GM21619 (cell line): Measurements from ENCODE around the gene PTPN22.

Source experiments
- ATAC-seq: cut with Tn5 transposase; IDR thresholded peaks from one replicate; pipeline ENCODE4 v1.9.1; 2021; ENCODE audit not compliant: unreplicated experiment

Gene PTPN22

DNA sequence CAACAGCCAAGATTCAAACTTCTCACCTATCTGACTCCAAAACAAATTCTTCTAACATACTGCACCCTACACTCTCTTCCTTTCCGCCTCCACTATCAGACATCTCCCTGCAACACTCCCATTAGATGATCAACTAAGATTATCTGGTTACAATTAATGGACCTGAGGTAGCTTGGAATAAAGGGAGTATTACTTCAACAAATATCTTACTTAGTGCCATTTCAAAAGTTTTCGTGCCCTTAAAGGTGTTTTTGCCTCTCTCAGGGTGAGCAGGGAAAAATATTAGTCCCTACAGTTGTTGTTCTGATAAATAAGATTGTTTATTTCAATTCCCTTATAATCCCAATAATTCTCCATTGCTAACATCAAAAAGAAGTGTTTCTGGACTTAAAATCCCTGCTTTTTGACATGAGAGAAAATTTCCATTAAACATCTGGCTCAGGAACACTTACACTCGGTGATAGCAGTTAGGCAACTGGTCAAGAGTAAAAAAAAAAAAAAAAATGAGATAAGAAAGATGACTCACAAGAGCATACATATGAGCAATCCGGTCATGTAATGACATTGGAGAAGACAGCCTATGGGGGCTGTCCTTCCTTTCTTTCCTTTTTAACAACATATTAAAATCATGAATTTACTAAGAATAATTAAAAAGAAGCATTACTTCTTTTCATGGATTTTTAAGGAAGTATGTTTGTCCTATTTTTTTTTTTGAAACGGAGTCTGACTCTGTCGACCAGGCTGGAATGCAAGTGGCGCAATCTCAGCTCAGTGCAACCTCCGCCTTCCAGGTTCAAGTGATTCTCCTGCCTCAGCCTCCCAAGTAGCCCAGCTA is 66.9 kb downstream of the PTPN22 start:
- ATAC-seq = no peak

GRCh38 chr1:113802367-113803007 is 69.0 kb downstream of the PTPN22 start:
- no peak for ATAC-seq

DNA sequence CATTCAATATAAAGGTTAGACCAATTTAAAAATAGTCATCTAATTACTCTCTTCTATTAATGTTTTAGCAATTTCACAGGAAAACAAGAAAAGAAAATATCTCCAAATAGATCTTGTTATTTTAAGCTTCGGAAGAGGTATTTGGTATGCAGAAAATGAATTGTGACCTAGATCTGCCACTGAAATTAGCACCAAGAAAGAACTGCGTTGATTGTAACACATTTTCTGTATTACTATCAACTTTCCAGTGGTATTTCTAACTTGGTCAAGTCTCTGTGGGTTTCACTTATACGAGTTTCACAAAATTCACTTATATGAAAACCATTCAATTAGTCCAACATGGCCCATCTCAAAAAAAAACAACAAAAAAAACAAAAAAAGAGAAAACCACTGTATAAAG is 71.0 kb downstream of the PTPN22 start:
- no peak for ATAC-seq

- ATAC-seq = no peak
These were observed 74.0 kb downstream of the PTPN22 start for GRCh38 chr1:113797472-113797871.

DNA sequence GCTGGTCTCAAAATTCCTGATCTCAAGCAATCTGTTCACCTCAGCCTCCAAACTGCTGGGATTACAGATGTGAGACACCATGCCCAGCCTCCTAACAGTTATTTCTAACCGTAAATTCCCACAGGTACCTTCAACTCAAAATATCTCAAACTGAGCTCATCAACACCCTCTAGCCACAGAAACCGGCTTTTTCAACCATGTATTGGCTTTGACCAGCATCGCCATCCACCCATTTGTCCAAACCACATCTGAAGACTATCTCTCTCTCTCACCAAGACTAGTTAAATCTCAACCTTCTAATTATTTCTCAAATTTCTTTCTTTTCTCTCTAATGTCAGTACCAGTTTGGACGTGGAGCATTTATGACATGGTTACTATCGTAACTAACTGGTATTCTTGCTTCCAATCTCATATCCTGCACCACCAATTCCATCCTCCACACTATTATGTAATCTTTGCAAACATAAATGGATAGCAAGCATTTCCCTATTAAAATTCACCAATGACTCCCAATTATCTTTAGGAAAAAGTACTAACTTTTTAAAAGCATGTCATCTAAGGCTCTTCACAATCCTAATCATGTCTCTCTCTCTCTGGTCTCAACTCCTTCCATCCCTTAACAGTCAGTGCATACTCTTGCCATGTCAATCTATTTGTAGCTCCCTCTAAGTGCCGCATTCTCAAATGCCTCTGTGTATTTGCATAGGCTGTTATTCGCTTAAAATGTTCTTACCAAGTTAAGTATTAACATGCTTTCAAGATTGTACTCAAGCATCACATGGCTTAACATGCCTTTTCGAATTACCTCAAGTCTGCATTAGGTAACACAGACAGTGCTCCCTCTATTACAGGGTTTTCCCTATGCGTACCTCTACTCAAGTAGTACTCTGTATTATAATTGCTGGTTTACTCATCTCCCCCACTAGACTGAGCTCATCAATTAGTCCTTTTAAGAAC is 77.4 kb downstream of the PTPN22 start:
- ATAC-seq = no peak

DNA sequence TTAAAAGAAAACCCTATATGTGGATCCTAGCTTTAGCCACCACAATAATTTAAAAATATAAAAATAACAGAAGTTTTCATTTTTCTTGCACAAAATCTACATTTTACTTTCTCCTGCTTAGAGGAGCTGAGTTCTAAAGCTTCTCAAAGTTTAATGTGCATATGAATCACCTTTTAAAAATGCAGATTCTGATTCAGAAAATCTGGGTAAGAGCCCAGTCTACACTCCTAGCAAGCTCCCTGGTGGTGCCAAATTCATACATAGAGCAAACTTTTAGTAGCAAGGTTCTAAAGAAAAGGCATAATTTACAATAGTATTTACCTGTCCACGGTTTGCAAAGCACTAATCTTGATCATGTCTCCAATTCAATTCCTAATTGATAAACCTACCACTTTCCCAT is 78.5 kb downstream of the PTPN22 start:
- ATAC-seq = no peak

- ATAC-seq = no peak
These were observed 79.0 kb downstream of the PTPN22 start for GRCh38 chr1:113792471-113792870.

DNA sequence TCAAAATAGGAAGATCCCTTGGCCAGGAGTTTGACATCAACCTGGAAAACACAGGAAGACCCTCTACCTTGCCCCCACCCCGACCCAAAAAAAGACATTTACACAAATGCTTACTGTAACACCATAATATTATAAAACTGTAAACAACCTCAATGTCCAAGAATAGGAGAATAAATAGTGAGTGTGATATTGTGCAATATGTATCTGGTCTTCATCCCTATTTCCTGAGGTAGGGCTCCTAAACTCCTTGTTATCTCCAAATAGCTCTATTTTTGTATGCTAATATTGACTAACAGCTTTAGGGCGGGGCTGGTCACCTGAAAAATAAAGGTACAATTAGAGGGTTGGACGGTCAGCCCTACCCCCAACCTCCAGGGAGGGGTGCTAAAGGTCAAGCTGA is 82.7 kb downstream of the PTPN22 start:
- ATAC-seq = no peak

- ATAC-seq = no peak
These were observed 83.8 kb downstream of the PTPN22 start for GRCh38 chr1:113787663-113788062.

DNA sequence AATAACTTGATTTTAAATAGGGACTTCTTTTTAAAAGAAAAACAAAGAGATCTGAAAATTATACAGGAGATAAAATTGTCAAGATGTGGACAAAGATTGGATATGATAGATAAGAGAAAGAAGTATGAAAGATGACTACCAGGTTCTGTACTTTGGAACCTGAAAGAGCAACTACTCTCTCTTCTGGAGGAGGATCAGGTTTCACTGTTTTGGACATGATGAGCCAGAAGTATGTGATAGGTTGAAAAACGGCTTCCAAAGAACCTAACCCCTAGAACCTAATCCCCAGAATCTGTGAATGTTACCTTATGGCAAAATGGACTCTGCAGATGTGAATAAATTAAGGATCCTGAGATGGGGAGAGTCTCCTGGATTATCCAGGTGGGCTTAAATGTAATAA is 85.4 kb downstream of the PTPN22 start:
- no peak for ATAC-seq

DNA sequence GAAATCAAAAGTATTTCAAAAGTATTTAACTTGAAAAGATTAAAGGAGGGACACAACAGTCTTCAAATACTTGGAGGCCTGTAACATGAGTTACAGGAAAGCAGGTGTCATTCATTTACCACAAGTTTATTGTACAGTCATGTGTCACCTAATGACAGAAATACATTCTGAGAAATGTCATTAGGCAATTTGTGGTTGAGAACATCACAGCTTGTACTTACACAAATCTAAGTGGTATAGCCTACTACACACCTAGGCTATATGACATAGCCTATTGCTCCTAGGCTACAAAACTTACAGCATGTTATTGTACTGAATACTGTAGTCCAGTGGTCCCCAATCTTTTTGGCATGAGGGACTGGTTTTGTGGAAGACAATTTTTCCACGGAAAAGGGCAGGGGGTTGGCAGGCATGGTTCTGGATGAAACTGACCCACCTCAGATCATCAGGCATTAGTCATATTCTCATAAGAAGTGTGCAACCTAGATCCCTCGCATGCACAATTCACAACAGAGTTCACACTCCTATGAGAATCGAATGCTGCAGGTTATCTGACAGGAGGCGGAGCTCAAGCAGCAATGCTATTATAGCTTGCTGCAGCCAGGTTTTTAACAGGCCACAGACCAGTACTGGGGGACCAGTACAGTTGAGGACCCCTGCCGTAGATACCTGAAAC is 87.3 kb downstream of the PTPN22 start:
- peak; percentile 63 for ATAC-seq

DNA sequence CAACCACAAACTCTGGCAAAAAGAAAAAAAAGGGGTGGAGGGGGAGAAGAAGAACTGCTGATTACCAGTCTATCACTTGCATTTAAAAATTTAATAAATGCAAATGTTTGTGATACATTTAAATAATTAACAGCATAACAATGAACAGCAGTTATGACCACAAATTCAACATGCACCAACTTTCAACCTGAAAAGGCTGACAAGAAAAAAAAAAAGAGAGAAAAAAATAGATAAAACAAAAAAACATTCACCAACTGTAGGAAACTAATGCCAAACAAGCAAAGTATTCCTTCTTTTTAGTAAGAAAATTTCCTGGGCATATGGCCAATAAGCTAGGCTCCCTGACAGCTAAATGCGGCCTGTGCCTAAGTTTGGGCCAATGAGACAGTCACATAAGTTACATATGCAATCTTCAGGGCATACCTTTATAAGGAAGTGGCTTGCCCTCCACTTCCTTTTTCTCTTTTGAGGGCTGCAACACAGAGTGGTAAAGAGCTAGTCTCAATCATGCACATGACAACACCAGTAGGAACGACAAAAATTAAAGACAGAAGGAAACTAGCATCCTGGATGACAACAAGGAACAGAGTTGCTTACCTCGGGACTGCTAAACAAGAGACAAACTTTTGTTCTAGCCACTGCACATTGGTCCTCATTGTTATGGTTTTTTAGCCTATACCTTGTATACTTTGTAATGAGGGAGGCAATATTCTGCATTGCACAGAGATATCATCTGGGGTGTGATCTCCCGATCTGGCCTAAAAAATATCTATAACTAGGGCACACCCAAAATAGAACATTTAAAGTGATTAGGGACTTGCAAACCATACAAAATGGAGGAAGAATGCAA is 88.0 kb downstream of the PTPN22 start:
- peak; percentile 86 for ATAC-seq

DNA sequence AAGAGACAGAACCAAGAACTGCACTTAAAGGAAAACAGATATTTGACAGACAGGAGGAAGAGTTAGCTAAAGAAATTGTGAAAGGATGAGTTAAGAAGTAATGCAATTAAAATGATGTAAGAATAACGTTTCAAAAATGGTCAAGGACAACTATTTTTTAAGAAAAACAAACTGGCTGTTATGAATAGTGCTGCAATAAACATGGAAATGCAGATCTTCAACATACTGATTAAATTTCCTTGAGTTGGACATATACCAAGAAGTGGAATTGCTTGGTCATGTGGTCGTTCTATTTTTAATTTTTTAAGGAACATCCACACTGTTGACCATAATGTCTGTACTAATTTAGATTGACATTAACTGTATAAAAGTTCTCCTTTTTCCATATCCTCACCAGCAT is 89.1 kb downstream of the PTPN22 start:
- no peak for ATAC-seq

GRCh38 chr1:113780374-113781146 is 91.0 kb downstream of the PTPN22 start:
- peak; percentile 48 for ATAC-seq

- ATAC-seq = no peak
These were observed 92.0 kb downstream of the PTPN22 start for GRCh38 chr1:113779542-113779941.

DNA sequence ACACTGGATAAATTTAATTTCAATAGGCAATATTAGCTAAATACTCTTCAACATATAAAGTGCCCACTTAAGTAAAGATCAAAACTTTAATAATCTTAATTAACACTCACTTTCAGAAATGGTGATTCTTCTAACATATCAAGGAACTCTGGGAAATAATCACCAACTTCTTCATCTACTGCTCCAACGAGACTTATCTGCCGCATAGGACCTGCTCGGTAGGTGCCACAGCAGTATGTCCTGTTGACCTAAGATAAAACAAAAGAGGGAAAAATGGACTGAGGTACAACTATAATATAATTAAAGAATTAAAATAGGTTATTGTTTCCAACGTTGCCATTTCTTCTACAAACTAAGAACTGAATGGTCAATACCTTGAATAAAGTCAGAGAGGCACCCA is 94.0 kb downstream of the PTPN22 start:
- ATAC-seq = no peak

DNA sequence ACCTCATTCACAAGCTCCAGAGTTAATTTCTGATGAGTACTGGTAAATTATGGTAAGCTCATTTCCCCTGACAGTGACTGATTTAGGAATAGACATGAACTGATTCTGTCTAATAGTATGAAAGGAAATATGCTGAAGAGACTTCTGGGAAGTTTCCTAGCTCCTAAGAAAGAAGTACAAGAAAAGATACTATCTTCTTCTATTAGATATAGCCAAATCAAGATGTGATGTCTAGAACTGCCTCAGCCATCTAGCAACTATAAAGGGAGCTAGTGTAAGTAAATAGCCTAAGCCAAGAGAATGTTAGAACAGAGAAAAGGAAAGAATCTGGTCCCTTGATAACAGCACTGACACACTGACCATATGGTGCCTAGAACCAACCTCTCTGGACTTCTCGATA is 101.5 kb downstream of the PTPN22 start:
- ATAC-seq = no peak

GRCh38 chr1:113769601-113769970 is 101.9 kb downstream of the PTPN22 start:
- no peak for ATAC-seq

- ATAC-seq = no peak
These were observed 102.5 kb downstream of the PTPN22 start for GRCh38 chr1:113768916-113769600.
